Measurements from ENCODE around the gene PSTPIP2.

DNA sequence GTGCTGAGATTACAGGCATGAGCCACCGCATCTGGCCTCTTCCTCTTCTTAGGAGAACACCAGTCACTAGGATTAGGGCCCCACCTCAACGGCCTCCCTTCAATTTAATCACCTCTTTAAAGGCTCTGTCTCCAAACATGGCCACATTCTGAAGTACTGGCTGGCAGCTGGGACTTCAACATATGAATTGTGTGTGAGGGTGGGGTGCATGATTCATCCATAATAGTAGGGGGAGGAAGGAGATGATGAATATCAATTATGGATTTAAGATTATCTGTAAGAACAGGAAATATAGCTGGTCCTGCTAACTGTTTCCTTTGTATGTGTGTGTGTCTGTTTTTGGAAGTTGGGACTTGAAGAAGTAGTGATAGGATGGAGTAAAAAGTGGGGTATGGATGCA, 90.2 kb downstream of the PSTPIP2 start:
- TF ChIP-seq, protein P1, sequence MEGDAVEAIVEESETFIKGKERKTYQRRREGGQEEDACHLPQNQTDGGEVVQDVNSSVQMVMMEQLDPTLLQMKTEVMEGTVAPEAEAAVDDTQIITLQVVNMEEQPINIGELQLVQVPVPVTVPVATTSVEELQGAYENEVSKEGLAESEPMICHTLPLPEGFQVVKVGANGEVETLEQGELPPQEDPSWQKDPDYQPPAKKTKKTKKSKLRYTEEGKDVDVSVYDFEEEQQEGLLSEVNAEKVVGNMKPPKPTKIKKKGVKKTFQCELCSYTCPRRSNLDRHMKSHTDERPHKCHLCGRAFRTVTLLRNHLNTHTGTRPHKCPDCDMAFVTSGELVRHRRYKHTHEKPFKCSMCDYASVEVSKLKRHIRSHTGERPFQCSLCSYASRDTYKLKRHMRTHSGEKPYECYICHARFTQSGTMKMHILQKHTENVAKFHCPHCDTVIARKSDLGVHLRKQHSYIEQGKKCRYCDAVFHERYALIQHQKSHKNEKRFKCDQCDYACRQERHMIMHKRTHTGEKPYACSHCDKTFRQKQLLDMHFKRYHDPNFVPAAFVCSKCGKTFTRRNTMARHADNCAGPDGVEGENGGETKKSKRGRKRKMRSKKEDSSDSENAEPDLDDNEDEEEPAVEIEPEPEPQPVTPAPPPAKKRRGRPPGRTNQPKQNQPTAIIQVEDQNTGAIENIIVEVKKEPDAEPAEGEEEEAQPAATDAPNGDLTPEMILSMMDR (conservative IDR thresholded peaks at IDR 0.05; ENCODE audit: low read depth, low read length): no peak
- TF ChIP-seq POLR2A (IDR thresholded peaks at IDR 0.05; ENCODE audit: low read depth, low read length) (no peak), SMC3 (IDR thresholded peaks at IDR 0.05; ENCODE audit: low read depth, low read length) (no peak), CEBPB (IDR thresholded peaks at IDR 0.05; ENCODE audit: low read depth, low read length) (no peak), MAZ (IDR thresholded peaks at IDR 0.05; ENCODE audit: borderline replicate concordance, low read depth, low read length) (no peak), MAFK (IDR thresholded peaks at IDR 0.05; ENCODE audit: low read depth, low read length) (no peak), RAD21 (IDR thresholded peaks at IDR 0.05; ENCODE audit: low read length) (no peak), FOS (IDR thresholded peaks at IDR 0.05; ENCODE audit: low read depth, low read length) (no peak), MXI1 (IDR thresholded peaks at IDR 0.05; ENCODE audit: borderline replicate concordance, low read depth, low read length) (no peak), CHD1 (IDR thresholded peaks at IDR 0.05; ENCODE audit: low read depth, low read length) (no peak), BHLHE40 (IDR thresholded peaks at IDR 0.05; ENCODE audit: low read depth, low read length) (no peak), NFE2L2 (IDR thresholded peaks at IDR 0.05; ENCODE audit: low read depth, low read length) (no peak)
- TF ChIP-seq, protein P2, sequence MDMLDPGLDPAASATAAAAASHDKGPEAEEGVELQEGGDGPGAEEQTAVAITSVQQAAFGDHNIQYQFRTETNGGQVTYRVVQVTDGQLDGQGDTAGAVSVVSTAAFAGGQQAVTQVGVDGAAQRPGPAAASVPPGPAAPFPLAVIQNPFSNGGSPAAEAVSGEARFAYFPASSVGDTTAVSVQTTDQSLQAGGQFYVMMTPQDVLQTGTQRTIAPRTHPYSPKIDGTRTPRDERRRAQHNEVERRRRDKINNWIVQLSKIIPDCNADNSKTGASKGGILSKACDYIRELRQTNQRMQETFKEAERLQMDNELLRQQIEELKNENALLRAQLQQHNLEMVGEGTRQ (IDR thresholded peaks at IDR 0.05; ENCODE audit: low read depth, low read length): no peak

Data from IMR-90 (cell line).